Measurements from ENCODE around the gene CCIN.
"Not testable (repeated sequence)": the region's sequence is repeated elsewhere in the genome, so short reads cannot be mapped to it uniquely, and the experiment has no call there.

The CCIN gene

DNA sequence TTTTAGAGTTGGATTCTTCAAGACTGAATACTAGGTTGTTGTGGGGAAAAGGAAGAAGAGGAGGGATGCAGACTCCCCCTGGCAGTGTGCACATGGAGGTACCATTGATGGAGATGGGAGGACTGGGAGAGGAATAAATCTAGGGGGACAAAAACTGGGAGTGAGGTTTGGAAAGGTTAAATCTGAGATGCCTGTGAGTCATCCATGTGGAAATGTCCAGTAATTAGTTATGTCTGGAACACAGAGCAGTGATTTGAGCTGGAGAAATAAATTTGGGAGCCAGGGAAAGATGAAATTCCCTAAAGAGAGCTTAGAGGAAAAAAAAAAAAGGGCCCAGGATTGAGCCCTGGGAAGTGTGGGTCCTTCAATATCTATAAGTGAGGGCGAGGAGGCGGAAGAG lies 8.0 kb upstream of the CCIN start:
- DNase-seq: no peak

DNA sequence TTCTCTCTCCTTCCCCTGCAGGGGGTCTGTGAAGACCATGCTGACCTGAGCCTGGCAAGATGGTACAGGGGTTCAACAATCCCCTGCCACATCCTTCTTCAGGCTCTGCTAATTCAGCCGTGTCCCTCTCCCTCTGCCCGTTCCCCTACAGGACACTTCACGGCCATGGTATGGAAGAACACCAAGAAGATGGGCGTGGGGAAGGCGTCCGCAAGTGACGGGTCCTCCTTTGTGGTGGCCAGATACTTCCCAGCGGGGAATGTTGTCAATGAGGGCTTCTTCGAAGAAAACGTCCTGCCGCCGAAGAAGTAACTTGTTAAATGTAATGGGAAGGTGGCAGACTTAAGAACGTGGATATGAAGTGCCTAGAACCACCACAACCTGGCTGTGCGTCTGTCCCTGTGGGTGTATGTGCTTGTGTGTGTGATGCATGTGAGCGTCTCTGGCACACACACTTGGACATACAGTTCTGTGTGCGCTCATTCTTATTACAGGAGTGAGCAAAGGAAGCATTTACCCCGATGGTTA lies 6.9 kb upstream of the CCIN start:
- no peak for DNase-seq

DNA sequence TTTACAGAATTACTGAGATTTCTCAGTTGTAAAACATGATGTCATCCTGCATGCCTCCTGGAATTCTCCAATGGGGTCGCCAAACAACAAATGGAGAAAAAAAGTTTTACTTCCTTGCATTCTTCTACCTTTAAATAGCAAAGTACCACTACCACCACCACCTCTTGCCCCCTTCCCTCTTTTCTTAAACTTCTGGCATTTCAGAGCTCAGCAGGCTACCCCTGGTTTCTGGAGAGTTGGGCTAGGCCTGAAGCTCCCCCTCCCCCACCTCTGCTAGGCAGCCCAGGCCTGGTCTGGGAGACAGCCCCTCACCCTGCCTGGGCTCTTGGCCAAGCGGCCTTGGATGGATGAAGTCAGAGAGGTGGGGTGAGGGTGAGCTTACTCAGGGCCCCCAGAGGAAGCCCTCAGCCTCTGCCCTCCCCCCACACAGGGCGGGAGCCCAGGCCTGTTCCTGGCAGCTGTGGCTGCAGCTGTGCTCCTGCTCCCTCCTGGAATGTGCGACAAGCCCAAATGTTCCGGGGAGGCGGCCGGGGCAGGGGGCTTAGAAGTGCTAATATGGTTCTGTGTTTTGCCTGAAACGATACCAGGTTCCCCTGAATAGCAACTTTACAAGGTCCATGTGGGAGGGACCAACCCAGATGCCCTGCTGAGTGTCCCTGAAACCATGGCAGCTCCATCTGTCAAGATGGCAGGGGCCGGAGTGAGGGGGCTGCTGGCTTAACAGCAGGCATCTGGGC lies 6.0 kb upstream of the CCIN start:
- DNase-seq: no peak

DNA sequence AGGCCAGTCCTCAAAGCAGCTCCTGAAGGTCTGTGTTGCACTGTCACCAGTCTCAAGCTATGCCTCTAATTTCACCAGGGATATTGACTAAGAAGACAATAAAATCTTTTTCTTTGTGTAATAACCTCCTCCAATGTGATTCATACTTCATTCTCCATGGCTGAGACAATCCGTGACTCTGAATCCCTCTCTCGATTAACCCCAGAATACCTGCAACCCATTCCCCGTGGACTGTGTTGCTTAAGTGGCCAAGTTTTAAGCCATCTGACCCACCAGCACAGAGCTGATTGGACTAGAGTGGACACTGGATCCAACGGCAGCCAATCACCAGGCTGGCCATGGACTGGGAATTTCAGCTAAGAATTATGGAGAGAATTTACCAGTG lies 5.4 kb upstream of the CCIN start:
- DNase-seq: no peak

DNA sequence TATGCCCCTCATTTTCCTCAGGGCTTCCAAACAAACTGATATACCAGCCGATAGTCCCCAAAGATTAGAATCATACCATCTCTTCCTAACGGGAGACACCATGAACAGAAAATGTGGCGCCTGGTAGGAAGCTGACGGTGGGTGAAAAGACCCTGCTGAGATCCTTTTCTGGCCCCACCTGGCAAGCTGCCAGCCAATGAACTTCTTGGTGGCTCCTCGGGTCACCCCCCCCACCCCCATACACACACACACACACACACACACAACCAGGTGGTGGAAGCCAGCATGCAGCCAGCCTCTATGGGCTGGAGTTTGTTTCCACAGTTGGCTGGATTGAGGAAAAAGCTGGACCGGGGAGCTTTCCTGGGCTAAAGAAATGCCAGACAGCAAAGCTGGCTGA lies 4.8 kb upstream of the CCIN start:
- DNase-seq: no peak

DNA sequence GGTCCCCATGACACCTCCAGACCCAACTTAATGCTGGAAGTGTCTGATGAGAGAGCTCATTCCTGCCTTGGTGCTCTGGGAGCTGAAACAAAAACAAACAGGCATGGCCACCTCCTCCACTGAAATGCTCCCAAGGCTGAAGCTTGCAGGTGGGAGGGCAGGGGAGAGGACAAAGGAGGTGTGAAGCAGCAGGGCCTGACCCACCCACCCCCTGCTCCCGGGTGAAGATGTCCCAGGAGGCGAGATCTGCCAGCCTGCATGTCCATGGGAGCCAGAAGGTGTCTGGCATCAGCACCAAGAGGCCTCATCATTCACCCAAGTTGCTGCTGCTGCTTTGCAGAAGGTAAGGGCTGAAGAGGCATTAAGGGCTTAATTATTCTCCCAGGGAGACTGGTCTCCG lies 4.2 kb upstream of the CCIN start:
- DNase-seq: no peak

DNA sequence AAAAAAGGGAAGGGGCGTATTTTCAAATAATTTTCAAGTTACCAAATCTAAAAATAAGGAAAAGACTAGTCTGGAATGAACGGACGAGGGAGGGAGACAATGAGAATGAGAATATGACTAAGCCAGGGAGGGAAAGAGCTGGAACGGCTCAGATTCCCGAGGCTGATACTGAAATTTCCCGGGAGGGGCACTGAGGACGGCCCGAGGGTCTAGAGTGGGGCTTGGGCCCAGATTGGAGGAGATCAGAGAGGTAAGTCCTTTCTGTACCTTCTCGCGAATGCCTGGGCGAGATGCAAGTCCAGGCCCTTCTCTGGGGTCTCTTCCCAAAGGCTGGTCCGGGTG lies 3.4 kb upstream of the CCIN start:
- DNase-seq: no peak

DNA sequence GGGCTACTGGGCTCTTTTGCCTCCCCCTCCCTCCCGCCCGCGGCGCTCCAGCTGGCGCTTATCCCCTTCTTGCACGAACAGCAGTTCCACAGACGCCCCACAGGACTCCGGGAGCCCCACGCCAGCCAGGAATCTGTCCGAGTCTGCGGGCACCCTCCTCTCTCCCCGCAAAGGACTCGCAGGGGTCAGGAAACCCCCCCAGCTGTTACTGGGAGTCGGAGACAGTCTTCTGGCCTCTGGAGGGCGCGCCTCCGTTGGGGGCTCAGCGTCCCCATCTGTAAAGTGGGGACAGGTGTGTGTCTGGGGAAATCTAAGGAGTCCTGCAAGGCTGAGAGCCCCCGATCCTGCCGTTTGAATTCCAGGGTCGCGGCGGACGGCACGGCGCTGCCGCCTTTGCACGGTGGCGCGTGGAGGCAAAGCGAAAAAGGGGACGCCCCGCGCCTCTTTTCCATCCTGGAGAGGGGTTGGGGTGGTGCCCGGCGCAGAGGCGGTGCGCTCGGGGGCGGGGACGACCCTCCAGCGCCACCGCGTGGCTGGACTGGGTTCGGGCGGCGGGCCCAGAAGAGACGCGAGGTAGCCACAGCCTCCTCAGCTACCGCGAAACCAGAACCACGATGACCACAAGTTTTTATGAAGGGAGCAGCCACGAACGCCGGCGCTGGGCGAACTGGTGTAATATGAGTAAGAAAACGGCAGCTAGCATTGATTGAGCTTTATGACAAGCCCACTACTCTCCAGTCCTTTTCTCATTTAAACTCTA lies 2.8 kb upstream of the CCIN start:
- DNase-seq: peak; percentile 66

DNA sequence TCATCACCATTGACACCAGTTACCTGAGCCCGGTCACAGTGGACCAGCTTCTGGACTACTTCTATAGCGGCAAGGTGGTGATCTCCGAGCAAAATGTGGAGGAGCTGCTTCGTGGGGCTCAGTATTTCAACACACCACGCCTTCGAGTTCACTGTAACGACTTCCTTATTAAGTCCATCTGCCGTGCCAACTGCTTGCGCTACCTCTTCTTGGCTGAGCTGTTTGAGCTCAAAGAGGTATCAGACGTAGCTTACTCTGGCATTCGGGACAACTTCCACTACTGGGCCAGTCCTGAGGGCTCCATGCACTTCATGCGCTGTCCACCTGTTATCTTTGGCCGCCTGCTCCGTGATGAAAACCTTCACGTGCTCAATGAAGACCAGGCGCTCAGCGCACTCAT lies 520 bp downstream of the CCIN start:
- DNase-seq: no peak

DNA sequence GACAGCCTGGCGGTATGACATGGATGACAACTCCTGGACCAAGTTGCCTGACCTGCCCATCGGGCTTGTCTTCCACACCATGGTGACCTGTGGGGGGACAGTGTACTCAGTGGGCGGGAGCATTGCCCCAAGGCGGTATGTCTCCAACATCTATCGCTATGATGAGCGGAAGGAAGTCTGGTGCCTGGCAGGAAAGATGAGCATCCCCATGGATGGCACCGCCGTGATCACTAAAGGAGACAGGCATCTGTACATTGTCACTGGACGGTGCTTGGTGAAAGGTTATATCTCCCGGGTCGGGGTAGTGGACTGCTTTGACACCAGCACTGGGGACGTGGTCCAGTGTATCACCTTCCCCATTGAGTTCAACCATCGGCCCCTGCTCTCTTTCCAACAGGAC lies 1.3 kb downstream of the CCIN start:
- no peak for DNase-seq

DNA sequence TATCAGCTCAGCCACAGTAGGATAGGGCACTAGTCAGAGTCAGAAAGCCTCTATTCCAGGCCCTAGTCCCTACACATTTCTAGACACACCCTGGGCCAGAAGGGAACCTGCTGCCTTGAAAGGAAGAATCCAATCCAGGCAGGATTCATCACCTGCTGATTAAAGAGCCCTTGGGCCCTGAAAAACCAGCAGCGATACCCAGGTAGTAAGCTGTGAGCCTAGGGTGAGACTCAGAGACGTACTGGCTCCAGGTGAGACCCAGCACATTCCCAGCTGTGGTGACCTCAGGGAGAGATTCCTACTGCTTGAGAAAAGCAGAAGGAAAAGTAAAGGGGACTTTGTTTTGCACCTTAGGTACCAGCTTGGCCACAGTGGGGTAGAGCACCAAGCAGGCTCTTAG lies 4.7 kb downstream of the CCIN start:
- no peak for DNase-seq

DNA sequence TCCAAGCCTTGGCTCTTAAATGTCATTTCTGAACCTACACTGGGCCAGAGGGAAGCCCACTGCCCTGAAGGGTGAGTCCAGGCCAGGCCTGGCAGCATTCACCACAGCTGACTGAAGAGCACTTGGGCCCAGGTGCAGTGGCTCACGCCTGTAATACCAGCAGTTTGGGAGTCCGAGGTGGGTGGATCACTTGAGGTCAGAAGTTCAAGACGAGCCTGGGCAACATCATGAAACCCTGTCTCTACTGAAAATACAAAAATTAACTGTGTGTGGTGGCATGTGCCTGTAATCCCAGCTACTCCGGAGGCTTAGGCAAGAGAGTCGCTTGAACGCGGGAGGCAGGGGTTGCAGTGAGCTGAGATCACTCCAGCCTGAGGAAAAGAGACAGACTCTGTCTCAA lies 5.1 kb downstream of the CCIN start:
- DNase-seq: no peak

DNA sequence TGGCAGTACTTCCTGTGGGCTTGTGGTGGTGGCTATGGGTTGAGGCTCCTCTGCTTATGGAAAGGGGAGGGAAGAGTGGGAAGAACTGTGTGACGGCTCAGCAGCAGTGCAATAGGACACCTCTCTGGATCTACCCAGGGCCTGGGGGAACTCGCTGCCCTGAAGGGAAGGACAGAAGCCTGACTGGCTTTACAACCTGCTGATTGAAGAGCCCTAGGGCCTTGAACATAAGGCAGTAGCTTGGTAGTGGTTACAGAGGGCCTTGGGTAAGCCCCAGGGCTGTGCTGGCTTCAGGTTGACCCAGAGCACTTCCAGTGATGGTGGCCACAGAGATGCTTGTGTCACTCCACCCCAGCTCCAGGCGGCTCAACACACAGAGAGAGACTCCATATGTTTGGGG lies 5.5 kb downstream of the CCIN start:
- no peak for DNase-seq

DNA sequence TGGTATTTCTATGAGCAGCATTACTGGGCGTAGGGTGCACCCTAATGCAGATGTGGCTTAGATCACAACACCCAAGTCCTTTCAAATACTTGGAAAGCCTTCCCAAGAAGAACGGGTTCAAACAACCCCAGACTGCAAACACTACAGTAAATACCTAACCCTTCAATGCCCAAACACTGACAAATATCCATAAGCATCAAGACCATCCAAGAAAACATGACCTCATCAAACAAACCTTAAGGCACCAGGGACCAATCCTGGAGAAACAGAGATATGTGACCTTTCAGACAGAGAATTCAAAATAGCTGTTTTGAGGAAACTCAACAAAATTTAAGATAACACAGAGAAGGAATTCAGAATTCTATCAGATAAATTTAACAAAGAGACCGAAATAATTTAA lies 6.0 kb downstream of the CCIN start:
- not testable (repeated sequence) for DNase-seq

DNA sequence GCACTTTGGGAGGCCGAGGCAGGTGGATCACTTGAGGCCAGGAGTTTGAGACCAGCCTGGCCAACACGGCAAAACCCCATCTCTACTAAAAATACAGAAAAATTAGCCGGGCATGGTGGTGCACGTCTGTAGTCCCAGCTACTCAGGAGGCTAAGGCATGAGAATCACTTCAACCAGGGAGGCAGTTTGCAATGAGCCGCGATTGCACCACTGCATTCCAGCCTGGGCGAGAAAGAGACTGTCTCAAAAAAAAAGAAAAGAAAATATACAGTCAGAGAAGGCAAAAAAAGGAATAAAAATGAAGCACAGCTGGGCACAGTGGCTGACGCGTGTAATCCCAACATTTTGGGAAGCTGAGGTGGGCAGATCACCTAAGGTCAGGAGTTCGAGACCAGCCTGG lies 7.3 kb downstream of the CCIN start:
- not testable (repeated sequence) for DNase-seq

DNA sequence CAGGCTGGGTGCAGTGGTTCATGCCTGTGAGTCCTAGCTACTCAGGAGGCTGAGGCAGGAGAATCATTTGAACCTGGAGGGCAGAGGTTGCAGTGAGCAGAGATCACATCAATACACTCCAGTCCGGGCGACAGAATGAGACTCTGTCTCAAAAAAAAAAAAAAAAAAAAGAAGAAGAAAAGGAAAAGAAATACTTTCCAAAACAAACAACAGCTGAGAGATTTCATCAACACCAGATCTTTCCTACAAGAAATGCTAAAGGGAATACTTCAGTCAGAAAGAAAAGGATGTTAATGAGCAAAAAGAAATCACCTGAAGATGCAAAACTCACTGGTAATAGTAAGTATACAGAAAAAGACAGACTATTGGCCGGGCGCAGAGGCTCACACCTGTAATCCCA lies 8.4 kb downstream of the CCIN start:
- DNase-seq: no peak

DNA sequence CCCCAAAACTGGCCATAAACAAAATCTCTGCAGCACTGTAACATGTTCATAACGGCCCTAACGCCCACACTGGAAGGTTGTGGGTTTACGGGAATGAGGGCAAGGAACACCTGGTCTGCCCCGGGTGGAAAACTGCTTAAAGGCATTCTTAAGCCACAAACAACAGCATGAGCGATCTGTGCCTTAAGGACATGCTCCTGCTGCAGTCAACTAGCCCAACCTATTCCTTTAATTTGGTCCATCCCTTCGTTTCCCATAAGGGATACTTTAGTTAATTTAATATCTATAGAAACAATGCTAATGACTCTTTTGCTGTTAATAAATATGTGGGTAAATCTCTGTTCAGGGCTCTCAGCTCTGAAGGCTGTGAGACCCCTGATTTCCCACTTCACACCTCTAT lies 11.1 kb downstream of the CCIN start:
- not testable (repeated sequence) for DNase-seq

DNA sequence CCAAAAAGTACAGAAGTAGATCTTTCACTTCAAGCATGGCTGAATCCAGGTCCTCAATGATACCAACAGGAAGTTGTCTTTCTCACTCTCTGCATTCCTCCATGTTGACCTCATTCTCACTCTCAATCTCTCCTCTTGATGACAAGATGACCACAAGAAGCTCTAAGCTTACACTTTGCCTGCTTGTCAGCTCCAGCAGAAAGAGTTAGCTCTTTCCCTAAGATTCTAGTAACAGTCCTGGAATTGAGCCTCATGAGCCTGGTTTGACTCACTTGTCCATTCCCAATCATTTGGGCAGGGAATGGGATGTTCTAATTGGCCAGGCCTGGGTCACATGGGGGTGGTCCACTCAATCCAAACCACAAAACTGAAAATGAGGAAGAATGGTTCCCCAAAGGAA lies 18.2 kb downstream of the CCIN start:
- no peak for DNase-seq

DNA sequence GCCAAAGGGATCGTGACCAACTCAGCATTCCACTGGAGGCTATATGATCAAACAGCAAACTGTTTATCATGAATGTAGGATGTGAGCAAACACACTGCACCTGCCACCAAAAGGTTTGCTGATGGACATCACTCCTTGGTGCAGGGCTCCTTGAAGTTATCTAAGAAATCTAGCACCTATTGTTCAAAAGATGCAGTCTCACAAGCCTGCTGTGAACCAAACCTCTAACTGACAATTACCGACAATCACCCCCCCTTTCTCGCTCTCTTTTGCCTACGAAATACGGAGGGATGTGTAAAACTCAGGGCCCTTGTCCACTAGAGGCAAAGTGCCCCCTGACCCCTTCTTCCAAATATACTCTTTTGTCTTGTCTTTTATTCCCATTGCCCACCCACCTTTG lies 19.0 kb downstream of the CCIN start:
- DNase-seq: no peak

DNA sequence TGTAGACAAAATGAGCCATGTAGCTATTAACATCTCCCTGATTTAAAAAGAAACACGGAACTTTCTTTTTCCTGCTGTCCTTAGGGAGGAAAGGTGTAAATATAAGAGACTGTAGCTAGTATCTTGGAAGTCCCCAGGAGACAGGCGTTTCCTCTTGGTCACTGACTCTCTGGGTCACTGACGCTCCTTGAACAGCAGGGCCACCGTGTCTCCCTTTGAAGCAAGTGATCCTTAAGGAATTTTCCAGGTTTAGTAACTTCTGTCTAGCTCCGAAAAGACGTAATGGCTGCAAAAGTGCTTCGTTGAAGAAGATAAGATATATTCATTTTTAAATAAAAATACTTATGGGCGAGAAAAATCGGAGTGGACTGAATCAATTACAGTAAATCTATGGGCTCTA lies 20.8 kb downstream of the CCIN start:
- no peak for DNase-seq

DNA sequence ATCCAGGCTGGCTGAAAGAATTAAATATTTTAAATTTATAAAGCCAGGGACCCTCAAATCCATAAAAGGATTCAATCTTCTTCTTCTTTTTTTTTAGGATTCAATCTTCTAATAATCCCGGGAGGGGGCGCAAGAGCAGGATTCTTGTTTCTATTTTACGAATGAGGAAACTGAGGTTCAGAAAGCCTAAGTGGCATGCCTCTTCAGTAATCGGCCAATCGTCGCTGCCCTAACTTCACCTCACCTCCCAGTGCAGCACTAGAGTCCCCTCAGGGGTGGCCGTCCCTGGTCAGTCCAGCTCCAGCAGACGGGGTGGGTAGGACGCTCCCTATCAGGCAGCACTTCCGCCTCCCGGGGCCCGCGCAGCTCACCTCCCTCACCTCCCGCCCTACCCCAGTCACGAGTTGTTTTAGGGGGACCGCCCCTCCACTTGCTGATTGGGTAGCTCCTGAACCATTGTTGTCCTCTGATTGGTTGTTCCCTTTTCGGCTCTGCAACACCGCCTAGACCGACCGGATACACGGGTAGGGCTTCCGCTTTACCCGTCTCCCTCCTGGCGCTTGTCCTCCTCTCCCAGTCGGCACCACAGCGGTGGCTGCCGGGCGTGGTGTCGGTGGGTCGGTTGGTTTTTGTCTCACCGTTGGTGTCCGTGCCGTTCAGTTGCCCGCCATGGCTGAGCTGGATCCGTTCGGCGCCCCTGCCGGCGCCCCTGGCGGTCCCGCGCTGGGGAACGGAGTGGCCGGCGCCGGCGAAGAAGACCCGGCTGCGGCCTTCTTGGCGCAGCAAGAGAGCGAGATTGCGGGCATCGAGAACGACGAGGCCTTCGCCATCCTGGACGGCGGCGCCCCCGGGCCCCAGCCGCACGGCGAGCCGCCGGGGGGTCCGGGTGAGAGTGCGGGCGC lies 21.5 kb downstream of the CCIN start, which contains the start of gene CLTA:
Gene CLTA (plus strand): TSS at position 534 of the 902 bp plus-strand sequence. CDS start 136 bp downstream, at position 670.
- peak; percentile 98 for DNase-seq

DNA sequence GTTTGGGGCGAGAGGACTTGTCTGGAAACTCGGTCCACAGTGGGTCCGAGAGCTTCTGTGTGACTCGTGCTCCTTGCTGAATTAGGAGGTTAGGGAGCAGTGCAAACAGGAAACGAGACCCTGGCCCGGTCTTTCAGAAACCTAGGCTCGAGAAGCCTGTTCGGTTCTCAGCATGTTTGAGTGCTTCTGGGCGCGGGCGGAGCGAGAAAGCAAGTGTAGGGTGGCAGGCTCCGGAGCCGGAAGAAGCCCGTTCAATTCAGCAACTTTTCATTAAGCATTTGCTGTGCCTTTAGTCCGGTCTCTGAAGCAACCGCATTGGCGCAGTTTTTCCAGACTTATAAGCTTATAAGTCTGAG lies 22.1 kb downstream of the CCIN start:
- no peak for DNase-seq

DNA sequence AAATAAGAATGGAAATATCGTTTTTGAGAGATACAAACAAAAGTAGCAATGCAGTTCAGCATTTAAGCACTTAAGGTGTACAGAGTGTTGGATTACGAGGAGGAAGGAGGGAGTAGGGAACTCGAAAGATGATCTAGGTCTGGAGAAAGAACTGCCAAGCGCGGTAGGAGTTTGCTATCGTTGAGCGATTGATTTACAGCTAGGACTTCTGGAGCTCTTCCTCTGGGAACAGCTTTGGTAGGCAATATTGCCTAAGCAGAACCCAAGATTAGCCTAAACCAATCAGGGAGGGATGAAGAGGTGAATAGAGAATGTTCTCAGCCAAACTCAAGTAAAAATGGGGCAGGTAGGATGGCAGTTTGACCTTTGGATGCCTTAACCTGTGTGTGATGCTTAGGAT lies 22.5 kb downstream of the CCIN start:
- no peak for DNase-seq

DNA sequence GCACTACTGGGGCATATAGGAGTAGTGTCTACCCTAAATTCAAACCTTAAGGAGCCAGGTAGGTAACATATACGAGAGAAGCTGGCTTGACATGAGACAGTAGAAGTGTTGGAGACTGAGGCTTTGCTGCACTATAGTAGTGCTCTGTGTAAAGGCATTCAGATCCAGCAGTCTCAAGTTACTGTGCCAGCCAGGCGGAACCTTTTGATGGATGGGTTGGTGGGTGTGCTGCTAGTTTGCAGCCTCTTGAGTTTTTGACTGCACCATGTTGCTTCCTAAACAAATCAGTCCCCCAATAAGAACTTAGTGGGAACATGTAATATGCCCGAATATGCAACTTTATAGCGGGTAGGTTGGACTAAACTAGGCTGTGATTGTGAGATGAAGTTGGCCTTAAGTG lies 23.0 kb downstream of the CCIN start:
- no peak for DNase-seq

Data from NCI-H2029 treated with DMSO at 0.1 percent for 48 hours (cell line).